ENCODE data around the gene RAPGEF5. TPM values are rescaled to one million over a fixed set of nuclear protein-coding genes. Genes with fewer than 3 reads are reported as not detected.

Gene RAPGEF5
- total RNA-seq, 1 donor from 2014 or later, result 12.4 TPM

DNA sequence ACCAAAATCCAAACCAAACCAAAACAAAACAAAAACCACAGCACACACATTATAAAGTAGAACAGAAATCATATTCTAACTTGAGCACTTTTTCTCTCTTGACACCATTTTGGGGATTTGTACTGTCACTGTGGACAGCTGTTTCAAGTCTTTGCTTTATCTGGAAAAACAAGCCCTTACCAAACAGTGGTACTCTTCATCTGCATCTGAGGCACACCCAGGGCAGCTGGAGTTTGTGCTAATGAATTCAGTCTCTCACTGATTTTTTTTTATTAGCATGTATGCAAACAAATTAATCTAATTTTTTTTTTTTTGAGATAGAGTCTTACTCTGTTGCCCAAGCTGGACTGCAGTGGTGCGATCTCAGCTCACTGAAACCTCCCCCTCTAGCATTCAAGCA is 171.4 kb downstream of the RAPGEF5 start:
- Mint-ChIP-seq H3K36me3 (ENCODE audit: low read depth) (no peaks in the 10 kb centered on the region), H3K27ac (no peak overlapping the region), H3K27me3 (no peaks in the 10 kb centered on the region), H3K4me3 (no peak overlapping the region), H3K4me1 (no peaks in the 10 kb centered on the region), H3K9me3 (no peaks in the 10 kb centered on the region)
- CTCF ChIA-PET, result interaction anchor here (0.7 kb wide), 1 partner anchor 165 kb away, joined by 3 read pairs; no protein-coding TSS in a partner anchor
- TF ChIP-seq CTCF (IDR thresholded peaks at IDR 0.05), result no peak
- ATAC-seq (ENCODE audit: low read depth) (no peak), DNase-seq (no peak)
- intact Hi-C loops (cut with micrococcal nuclease), result no loop called here
- POLR2A ChIA-PET, result interaction anchor here (0.6 kb wide), 1 partner anchor 183 kb away, joined by 3 read pairs; no protein-coding TSS in a partner anchor

DNA sequence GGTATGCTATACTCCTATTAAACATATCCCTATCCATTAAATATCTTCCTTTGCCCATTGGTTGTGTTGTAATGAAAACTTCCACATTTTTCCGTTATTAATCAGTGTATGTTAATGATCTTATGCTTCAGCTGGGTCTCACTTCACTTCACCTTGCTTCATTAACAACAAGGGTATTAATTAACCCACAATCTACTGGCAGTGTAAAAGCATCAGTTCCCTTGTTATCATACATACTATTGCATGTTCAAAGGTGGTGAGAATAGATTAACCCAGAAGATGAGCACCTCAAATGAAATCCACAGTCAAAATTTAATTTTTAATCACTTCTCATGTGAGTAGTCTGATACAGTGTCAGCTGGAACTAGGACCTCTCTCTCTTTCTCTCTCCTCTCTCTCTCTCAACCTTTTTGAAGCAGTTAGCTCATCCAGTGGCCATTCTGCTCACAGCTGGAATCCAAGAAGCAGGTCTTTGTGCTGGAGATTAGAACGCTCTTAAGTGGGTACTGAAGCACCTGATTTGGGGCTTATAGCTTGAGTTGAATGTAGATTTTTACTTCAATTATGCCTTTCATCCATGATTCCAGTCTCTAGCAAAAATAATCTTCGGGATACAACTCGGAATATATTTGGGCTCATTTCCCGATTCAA is 172.3 kb downstream of the RAPGEF5 start:
- TF ChIP-seq CTCF (IDR thresholded peaks at IDR 0.05), result no peak
- CTCF ChIA-PET, result no interaction called here
- no peaks in the 10 kb centered on the region for H3K4me1 Mint-ChIP-seq
- H3K4me3 Mint-ChIP-seq, result no peak overlapping the region
- ATAC-seq (ENCODE audit: low read depth) (no peak), DNase-seq (no peak)
- H3K27me3 Mint-ChIP-seq, result no peaks in the 10 kb centered on the region
- no peaks in the 10 kb centered on the region for H3K36me3 Mint-ChIP-seq (ENCODE audit: low read depth)
- POLR2A ChIA-PET, result no interaction called here
- H3K27ac Mint-ChIP-seq, result no peak overlapping the region
- no peaks in the 10 kb centered on the region for H3K9me3 Mint-ChIP-seq
- intact Hi-C loops (cut with micrococcal nuclease), result no loop called here

- DNase-seq (no peak), ATAC-seq (ENCODE audit: low read depth) (no peak)
- no peak for TF ChIP-seq CTCF (IDR thresholded peaks at IDR 0.05)
- H3K27me3 Mint-ChIP-seq, result no peaks in the 10 kb centered on the region
- ChIA-PET POLR2A (no interaction called here), CTCF (no interaction called here)
- no peaks in the 10 kb centered on the region for H3K9me3 Mint-ChIP-seq
- no peaks in the 10 kb centered on the region for H3K4me1 Mint-ChIP-seq
- no peaks in the 10 kb centered on the region for H3K36me3 Mint-ChIP-seq (ENCODE audit: low read depth)
- H3K27ac Mint-ChIP-seq, result no peak overlapping the region
- intact Hi-C loops (cut with micrococcal nuclease), result no loop called here
- no peak overlapping the region for H3K4me3 Mint-ChIP-seq
These were observed 173.3 kb downstream of the RAPGEF5 start for GRCh38 chr7:22183522-22184280.

- no peak for ATAC-seq (ENCODE audit: low read depth)
- TF ChIP-seq CTCF (IDR thresholded peaks at IDR 0.05), result no peak
- Mint-ChIP-seq H3K4me3 (no peak overlapping the region), H3K36me3 (ENCODE audit: low read depth) (no peaks in the 10 kb centered on the region), H3K27me3 (no peaks in the 10 kb centered on the region), H3K9me3 (no peaks in the 10 kb centered on the region), H3K4me1 (no peaks in the 10 kb centered on the region), H3K27ac (no peak overlapping the region)
- ChIA-PET POLR2A (no interaction called here), CTCF (no interaction called here)
- intact Hi-C loops (cut with micrococcal nuclease), result no loop called here
- DNase-seq, result no peak
These were observed 174.8 kb downstream of the RAPGEF5 start for GRCh38 chr7:22182149-22182548.

DNA sequence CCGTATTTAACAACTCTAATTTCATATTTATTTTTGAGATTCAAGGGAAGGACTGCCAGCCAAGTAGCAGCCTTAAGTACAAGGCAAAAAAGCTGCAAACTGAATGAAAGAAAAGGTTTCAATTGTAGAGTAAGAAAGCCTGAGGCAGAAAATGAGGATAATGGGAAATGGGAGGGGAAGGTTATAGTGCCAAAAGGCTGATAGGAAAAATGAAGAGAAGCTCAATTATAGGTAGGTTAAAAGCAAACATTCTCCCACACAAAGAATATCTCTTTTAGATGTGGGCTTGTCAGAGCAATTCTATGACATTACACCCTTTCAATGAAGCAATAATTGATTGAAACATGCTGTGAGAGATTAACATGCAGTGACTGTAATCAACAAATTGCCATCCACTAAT is 175.3 kb downstream of the RAPGEF5 start:
- DNase-seq (no peak), ATAC-seq (ENCODE audit: low read depth) (no peak)
- intact Hi-C loops (cut with micrococcal nuclease), result no loop called here
- Mint-ChIP-seq H3K36me3 (ENCODE audit: low read depth) (no peaks in the 10 kb centered on the region), H3K4me3 (no peak overlapping the region), H3K27ac (no peak overlapping the region), H3K4me1 (no peaks in the 10 kb centered on the region), H3K27me3 (no peaks in the 10 kb centered on the region), H3K9me3 (no peaks in the 10 kb centered on the region)
- POLR2A ChIA-PET, result no interaction called here
- CTCF ChIA-PET, result no interaction called here
- no peak for TF ChIP-seq CTCF (IDR thresholded peaks at IDR 0.05)

All from activated B cell treated with CpG ODN at 0.5 μM for 24 hours (primary cell).